ENCODE results near the gene ZSCAN10. TPM values are rescaled to one million over a fixed set of nuclear protein-coding genes. Genes with fewer than 3 reads are reported as not detected.
A peak's percentile ranks its signal among the peaks of the same experiment; 100 is the strongest.

Gene ZSCAN10
- total RNA-seq, 1 donor from 2014 or later, result not detected

DNA sequence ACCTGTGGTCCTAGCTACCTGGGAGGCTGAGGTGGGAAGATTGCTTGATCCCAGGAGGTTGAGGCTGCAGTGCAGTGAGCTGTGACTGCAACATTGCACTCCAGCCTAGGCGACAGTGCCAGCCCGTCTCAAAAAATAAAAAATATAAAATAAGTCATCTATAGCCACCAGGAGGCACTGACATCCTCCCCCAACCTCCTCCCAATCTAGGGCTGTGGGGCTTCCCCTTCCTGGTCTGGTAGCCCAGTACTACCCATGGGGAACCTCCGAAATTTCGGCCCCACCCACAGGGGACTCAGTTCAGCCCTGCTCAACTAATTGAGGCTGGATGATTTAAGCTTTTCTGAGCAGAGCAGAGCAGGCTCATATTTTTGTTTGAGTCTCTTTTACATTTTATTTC is 3.2 kb downstream of the ZSCAN10 start:
- TF ChIP-seq, protein P1, sequence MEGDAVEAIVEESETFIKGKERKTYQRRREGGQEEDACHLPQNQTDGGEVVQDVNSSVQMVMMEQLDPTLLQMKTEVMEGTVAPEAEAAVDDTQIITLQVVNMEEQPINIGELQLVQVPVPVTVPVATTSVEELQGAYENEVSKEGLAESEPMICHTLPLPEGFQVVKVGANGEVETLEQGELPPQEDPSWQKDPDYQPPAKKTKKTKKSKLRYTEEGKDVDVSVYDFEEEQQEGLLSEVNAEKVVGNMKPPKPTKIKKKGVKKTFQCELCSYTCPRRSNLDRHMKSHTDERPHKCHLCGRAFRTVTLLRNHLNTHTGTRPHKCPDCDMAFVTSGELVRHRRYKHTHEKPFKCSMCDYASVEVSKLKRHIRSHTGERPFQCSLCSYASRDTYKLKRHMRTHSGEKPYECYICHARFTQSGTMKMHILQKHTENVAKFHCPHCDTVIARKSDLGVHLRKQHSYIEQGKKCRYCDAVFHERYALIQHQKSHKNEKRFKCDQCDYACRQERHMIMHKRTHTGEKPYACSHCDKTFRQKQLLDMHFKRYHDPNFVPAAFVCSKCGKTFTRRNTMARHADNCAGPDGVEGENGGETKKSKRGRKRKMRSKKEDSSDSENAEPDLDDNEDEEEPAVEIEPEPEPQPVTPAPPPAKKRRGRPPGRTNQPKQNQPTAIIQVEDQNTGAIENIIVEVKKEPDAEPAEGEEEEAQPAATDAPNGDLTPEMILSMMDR (IDR thresholded peaks at IDR 0.05), result peak; percentile 22
- Histone ChIP-seq H3K27ac (peak overlapping the region; percentile 18), H3K4me3 (no peak overlapping the region), H3K27me3 (ENCODE audit: low read depth) (no peaks in the 10 kb centered on the region), H3K9me3 (no peaks in the 10 kb centered on the region), H3K36me3 (no peaks in the 10 kb centered on the region), H3K4me1 (peaks cover 22% of the 10 kb centered on the region)
- DNase-seq (peak; percentile 71), ATAC-seq (peak; percentile 34 to 53)
- intact Hi-C loops (cut with DNase I), result no loop called here

DNA sequence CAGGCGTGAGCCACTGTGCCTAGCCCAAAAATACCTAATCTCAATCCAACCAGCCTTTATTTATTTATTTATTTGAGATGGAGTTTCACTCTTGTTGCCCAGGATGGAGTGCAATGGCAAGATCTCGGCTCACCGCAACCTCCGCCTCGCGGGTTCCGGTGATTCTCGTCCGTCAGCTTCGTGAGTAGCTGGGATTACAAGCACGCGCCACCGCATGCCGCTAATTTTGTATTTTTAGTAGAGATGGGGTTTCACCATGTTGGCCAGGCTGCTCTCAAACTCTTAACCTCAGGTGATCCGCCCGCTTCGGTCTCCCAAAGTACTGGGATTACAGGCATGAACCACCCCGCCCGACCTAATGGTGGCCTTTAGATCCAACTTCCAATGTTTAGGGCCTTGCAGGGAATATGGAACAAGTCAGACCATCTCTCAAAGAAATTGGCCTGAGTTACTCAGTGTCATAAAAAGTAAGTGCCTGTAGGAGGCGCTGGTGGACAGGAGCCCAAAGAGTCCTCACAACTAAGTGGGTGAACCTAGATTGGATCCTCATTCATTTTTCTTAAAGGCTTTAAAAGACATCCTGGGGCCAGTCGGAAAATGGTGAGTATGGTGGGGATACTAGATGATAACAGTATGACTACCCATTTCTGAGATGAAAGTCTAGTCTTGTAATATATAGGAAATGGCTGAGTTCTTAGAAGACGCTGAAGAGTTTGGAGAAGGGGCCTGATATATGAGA is 4.6 kb downstream of the ZSCAN10 start:
- intact Hi-C loops (cut with DNase I), result no loop called here
- ATAC-seq (peak; percentile 40 to 51), DNase-seq (no peak)
- Histone ChIP-seq H3K27me3 (ENCODE audit: low read depth) (no peaks in the 10 kb centered on the region), H3K27ac (no peak overlapping the region), H3K36me3 (no peaks in the 10 kb centered on the region), H3K4me1 (peaks cover 12% of the 10 kb centered on the region), H3K4me3 (no peak overlapping the region), H3K9me3 (no peaks in the 10 kb centered on the region)
- TF ChIP-seq, protein P1 (IDR thresholded peaks at IDR 0.05), result peak; percentile 62

DNA sequence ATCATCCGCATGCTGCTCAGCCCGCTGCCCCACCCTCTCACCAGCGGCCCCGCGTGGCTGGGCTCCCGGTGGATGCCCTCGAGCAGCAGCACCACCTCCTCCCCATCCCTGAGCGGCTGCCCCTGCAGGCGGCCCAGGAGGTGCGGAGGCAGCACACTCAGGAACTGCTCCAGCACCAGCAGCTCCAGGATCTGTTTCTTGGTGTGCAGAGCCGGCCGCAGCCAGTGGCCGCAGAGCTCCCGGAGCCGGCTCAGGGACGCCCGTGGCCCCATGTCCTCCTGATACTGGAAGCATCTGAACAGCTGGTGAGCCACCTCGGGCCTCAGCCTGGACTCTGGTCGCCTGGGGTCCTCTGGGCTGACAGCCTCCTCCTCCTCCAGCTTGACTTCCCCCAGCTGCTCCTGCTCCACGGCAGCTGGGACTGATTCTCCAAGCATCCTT is 6.6 kb downstream of the ZSCAN10 start:
- intact Hi-C loops (cut with DNase I), result no loop called here
- Histone ChIP-seq H3K36me3 (no peaks in the 10 kb centered on the region), H3K4me1 (peaks cover 25% of the 10 kb centered on the region), H3K4me3 (no peak overlapping the region), H3K27me3 (ENCODE audit: low read depth) (no peaks in the 10 kb centered on the region), H3K9me3 (no peaks in the 10 kb centered on the region), H3K27ac (no peak overlapping the region)
- no peak for ATAC-seq
- DNase-seq, result no peak
- TF ChIP-seq, protein P1 (IDR thresholded peaks at IDR 0.05), result no peak

DNA sequence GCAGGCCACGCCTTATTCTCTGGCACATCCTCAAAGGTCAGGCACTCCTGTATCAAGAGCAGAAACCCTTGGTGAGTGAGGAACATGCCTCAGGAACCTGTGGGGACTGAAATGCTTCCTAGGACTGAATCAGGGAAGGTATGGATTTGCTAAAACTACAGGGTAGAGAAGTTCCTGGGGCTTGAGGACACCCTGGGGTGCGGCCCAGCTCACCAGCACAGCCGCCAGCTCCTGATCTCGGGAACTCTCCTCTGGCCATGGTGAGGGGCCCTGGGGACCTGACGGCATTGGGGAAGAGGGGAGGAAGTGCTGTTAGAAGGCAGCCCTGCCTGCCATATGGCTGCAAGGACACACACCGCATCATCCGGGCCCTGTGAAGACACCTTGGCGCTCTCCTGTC is 7.5 kb downstream of the ZSCAN10 start:
- Histone ChIP-seq H3K4me1 (peaks cover 33% of the 10 kb centered on the region), H3K27ac (no peak overlapping the region), H3K9me3 (no peaks in the 10 kb centered on the region), H3K27me3 (ENCODE audit: low read depth) (no peaks in the 10 kb centered on the region), H3K4me3 (no peak overlapping the region), H3K36me3 (no peaks in the 10 kb centered on the region)
- intact Hi-C loops (cut with DNase I), result no loop called here
- ATAC-seq (no peak), DNase-seq (no peak)
- TF ChIP-seq, protein P1 (IDR thresholded peaks at IDR 0.05), result no peak

DNA sequence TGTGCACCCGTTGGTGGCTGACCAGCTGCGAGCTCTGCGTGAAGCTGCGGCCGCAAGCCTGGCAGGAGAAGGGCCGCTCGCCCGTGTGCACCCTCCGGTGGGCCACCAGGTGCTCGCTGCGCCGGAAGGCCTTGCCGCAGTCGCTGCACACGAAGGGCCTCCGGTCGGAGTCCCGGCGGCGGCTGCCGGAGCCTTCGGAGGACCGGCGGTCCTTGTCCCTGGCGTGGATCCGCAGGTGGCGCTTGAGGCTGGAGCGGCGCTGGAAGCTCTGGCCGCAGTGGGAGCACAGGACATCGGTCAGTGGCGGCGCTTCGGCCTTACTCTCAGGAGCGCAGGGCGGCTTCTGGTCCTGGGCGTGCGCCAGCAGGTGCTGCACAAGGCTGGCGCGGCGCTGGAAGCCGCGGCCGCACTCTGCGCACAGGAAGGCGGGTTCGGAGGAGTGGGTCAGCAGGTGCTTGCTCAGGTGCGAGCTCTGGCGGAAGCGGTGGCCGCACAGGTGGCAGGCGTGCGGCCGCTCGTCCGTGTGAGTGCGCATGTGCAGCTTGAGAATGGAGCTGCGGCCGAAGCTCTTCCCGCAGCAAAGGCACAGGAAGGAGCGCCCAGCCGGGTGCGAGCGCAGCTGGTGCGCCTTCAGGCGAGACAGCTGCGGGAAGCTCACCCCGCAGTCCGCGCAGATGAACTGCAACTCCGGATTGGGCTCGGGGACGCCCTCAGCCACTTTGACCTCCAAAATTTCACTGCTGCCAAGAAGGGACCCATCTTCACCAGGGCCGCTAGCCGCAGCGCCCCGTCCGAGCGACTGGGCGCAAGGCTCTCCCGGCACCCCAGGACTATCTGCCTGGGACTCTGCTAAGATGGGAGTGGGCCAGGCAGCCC is 9.1 kb downstream of the ZSCAN10 start:
- no peaks in the 10 kb centered on the region for H3K9me3 ChIP-seq
- TF ChIP-seq, protein P1 (IDR thresholded peaks at IDR 0.05), result no peak
- DNase-seq (no peak), ATAC-seq (no peak)
- peaks cover 35% of the 10 kb centered on the region for H3K4me1 ChIP-seq
- intact Hi-C loops (cut with DNase I), result no loop called here
- H3K27me3 ChIP-seq (ENCODE audit: low read depth), result no peaks in the 10 kb centered on the region
- no peak overlapping the region for H3K4me3 ChIP-seq
- H3K27ac ChIP-seq, result no peak overlapping the region
- H3K36me3 ChIP-seq, result no peaks in the 10 kb centered on the region
